GM12873 (cell line): ENCODE results near the gene TAS2R1.

Source experiments
- TF ChIP-seq, protein P1 (sequence below): IDR thresholded peaks from 2 replicates; pipeline ENCODE4 v1.5.1; 2012; ENCODE audit warnings: low read depth, mild to moderate bottlenecking, moderate library complexity, low read length, control low read depth; ENCODE audit not compliant: insufficient read depth; ENCODE audit errors: missing control alignments

TAS2R1 gene

GRCh38 chr5:9613360-9613759 is 16.8 kb downstream of the TAS2R1 start:
- TF ChIP-seq, protein P1, sequence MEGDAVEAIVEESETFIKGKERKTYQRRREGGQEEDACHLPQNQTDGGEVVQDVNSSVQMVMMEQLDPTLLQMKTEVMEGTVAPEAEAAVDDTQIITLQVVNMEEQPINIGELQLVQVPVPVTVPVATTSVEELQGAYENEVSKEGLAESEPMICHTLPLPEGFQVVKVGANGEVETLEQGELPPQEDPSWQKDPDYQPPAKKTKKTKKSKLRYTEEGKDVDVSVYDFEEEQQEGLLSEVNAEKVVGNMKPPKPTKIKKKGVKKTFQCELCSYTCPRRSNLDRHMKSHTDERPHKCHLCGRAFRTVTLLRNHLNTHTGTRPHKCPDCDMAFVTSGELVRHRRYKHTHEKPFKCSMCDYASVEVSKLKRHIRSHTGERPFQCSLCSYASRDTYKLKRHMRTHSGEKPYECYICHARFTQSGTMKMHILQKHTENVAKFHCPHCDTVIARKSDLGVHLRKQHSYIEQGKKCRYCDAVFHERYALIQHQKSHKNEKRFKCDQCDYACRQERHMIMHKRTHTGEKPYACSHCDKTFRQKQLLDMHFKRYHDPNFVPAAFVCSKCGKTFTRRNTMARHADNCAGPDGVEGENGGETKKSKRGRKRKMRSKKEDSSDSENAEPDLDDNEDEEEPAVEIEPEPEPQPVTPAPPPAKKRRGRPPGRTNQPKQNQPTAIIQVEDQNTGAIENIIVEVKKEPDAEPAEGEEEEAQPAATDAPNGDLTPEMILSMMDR = no peak

GRCh38 chr5:9610969-9611368 is 19.2 kb downstream of the TAS2R1 start:
- TF ChIP-seq, protein P1 = no peak

DNA sequence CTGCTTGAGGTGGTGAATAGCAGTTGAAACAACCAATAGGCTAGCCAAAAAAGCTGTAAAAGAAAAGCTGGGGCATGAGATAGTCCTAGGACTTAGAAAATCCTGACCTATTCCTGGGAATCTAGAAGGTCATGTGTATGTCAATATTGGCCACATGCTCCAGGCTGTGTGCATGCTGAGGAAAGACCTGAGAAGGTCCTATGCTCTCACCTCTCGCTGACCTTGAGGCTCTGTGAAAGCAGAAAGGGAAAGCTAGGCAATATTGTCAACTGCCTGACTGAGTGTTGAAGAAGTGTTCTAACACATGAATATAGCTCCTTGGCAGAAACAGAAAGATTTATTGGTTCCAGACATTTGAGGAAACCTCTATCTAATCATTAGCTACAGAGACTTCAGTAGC is 19.8 kb downstream of the TAS2R1 start:
- TF ChIP-seq, protein P1 = no peak

DNA sequence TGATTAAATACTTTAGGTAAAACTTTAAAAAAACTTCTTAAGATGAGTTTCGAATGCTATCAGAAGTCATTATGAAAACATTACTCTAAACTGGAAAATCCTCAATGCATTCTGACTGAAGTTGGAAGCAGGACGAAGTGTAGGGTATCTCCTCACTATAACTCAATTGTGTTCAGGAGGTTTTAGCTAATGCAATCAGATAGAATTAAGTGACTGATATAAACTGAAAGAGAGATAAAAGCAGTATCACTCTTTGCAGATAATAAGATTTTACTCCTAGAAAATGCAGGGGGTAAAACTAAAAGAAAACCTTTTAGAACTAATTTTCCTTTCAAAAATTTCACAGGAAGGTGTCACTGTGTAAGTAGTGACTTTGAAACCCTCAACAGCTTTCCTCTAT is 22.1 kb downstream of the TAS2R1 start:
- TF ChIP-seq, protein P1 = no peak

- TF ChIP-seq, protein P1 = no peak
Observed at GRCh38 chr5:9605041-9605838, 24.9 kb downstream of the TAS2R1 start.

DNA sequence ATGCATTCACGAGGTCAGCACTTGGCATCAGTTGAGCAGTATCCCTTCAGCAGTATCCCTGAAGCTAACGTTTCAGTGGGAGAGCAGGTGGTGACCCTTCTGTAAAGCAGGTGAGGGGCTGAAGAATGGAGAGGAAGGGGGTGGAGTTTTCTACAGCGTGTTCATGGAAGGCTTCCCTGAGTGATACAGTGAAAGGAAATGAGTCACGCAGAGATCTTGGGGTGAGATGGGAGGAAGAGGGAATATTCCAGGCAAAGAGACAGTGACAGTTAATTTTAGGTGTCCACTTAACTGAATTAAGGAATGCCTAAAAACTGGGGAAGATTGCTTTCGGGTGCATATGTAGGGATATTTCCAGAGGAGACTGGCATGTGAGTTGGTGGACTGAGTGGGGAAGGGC is 25.7 kb downstream of the TAS2R1 start:
- TF ChIP-seq, protein P1 = no peak

DNA sequence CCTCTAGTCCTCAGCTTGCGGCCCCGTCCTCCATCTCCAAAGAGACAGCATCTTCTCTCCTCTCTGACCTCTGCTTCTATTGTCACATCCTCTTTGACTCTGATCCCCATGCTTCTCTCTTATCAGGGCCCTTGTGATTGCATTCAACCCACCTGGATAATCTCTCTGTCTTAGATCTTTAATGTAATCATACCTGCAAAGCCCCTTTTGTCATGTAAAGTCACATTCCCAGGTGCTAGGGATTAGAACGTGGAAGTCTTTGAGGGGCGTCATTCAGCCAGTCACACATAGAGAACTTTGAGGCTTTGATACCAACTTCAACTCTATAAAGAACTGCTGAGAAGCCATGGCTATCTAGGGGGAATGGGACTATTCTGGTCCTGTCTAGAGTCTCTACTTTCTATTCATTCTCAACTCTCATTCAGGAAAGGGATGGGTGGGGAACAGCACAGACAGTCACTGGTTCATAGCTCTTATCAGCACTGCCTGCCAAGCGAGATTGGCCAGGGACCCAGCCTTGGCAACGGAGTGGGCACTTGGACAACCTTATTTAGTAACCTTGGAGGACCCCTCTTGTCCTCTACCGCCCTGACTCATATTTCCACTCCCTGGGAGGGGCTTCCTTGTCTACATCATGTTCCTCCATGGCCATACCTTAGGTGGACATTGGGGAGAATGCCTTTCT is 29.0 kb downstream of the TAS2R1 start:
- TF ChIP-seq, protein P1 = no peak
